Measurements from ENCODE around the gene HPS4. TPM values are rescaled to one million over a fixed set of nuclear protein-coding genes. Genes with fewer than 3 reads are reported as not detected.

HPS4 gene
- total and polyA plus RNA-seq, 4 donors = 5.4 to 26.2 (median 12.6) TPM

DNA sequence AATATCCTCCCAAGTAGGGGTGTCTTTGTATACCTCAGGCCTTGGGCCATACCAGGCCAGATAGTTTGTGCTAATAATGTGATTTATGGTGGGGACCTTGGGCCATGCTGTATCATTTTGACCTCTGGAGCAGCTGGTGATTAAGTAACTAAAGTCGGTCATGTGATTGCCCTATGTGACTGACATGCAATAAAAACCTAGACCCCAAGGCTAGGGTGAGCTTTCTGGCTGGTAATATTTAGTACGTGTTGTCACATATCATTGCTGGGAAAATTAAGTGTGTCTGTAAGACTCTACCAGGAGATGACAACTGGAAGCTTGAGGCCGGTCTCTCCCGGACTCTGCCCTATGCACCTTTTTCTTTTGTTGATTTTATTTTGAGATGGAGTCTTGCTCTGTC is 41.3 kb upstream of the HPS4 start:
- Histone ChIP-seq H3K27me3 (ENCODE audit: control insufficient read depth in 4 of 4, insufficient read depth in 4 of 4, low read length in 3 of 4) (no peaks in the 10 kb centered on the region), H3K9ac (ENCODE audit: low read depth in 1 of 2, low read length in 2 of 2) (peak overlapping the region; percentile 93 to 97), H3K4me3 (ENCODE audit: low read depth in 1 of 3, low read length in 3 of 3) (peak overlapping the region; percentile 66 to 76 (median 71)), H3K9me3 (ENCODE audit: control insufficient read depth in 4 of 4, low read length in 3 of 4) (no peaks in the 10 kb centered on the region), H3K36me3 (ENCODE audit: control insufficient read depth in 4 of 4, insufficient read depth in 3 of 4, low read depth in 1 of 4, low read length in 3 of 4) (no peaks in the 10 kb centered on the region), H3K4me1 (ENCODE audit: control insufficient read depth in 4 of 4, insufficient read depth in 4 of 4, low read length in 3 of 4) (peaks cover 2 to 24% (median 5%) of the 10 kb centered on the region in 4 donors), H3K27ac (ENCODE audit: low read depth in 1 of 2, low read length in 2 of 2) (peak overlapping the region; percentile 91 to 93)
- DNase-seq (ENCODE audit: low spot score) = no peak
- TF ChIP-seq, protein P1, sequence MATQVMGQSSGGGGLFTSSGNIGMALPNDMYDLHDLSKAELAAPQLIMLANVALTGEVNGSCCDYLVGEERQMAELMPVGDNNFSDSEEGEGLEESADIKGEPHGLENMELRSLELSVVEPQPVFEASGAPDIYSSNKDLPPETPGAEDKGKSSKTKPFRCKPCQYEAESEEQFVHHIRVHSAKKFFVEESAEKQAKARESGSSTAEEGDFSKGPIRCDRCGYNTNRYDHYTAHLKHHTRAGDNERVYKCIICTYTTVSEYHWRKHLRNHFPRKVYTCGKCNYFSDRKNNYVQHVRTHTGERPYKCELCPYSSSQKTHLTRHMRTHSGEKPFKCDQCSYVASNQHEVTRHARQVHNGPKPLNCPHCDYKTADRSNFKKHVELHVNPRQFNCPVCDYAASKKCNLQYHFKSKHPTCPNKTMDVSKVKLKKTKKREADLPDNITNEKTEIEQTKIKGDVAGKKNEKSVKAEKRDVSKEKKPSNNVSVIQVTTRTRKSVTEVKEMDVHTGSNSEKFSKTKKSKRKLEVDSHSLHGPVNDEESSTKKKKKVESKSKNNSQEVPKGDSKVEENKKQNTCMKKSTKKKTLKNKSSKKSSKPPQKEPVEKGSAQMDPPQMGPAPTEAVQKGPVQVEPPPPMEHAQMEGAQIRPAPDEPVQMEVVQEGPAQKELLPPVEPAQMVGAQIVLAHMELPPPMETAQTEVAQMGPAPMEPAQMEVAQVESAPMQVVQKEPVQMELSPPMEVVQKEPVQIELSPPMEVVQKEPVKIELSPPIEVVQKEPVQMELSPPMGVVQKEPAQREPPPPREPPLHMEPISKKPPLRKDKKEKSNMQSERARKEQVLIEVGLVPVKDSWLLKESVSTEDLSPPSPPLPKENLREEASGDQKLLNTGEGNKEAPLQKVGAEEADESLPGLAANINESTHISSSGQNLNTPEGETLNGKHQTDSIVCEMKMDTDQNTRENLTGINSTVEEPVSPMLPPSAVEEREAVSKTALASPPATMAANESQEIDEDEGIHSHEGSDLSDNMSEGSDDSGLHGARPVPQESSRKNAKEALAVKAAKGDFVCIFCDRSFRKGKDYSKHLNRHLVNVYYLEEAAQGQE (IDR thresholded peaks at IDR 0.05) = peak; percentile 91
- TF ChIP-seq, protein P2, sequence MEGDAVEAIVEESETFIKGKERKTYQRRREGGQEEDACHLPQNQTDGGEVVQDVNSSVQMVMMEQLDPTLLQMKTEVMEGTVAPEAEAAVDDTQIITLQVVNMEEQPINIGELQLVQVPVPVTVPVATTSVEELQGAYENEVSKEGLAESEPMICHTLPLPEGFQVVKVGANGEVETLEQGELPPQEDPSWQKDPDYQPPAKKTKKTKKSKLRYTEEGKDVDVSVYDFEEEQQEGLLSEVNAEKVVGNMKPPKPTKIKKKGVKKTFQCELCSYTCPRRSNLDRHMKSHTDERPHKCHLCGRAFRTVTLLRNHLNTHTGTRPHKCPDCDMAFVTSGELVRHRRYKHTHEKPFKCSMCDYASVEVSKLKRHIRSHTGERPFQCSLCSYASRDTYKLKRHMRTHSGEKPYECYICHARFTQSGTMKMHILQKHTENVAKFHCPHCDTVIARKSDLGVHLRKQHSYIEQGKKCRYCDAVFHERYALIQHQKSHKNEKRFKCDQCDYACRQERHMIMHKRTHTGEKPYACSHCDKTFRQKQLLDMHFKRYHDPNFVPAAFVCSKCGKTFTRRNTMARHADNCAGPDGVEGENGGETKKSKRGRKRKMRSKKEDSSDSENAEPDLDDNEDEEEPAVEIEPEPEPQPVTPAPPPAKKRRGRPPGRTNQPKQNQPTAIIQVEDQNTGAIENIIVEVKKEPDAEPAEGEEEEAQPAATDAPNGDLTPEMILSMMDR (IDR thresholded peaks at IDR 0.05; ENCODE audit: low read depth, low read length, missing input control) = no peak
- TF ChIP-seq FOXA1 (IDR thresholded peaks at IDR 0.05) = no peak
- TF ChIP-seq RAD21 (IDR thresholded peaks at IDR 0.05) = peak in 1 of 2 donors; percentile 43
- TF ChIP-seq, protein P3, sequence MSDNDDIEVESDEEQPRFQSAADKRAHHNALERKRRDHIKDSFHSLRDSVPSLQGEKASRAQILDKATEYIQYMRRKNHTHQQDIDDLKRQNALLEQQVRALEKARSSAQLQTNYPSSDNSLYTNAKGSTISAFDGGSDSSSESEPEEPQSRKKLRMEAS (IDR thresholded peaks at IDR 0.05) = peak; percentile 72
- peak; percentile 78 to 79 for TF ChIP-seq HNF4A (conservative IDR thresholded peaks at IDR 0.05)
- peak; percentile 80 for TF ChIP-seq YY1 (IDR thresholded peaks at IDR 0.05)
- TF ChIP-seq FOXA2 (IDR thresholded peaks at IDR 0.05) = peak; percentile 26
- peak; percentile 83 to 86 for TF ChIP-seq RXRA (IDR thresholded peaks at IDR 0.05)
- TF ChIP-seq TAF1 (conservative IDR thresholded peaks at IDR 0.05) = peak; percentile 93
- no peak for TF ChIP-seq EGR1 (IDR thresholded peaks at IDR 0.05; ENCODE audit: low read depth in 2 of 2)
- peak; percentile 75 for TF ChIP-seq SP1 (IDR thresholded peaks at IDR 0.05)
- no peak for TF ChIP-seq GABPA (IDR thresholded peaks at IDR 0.05 in 1 of 2, conservative IDR thresholded peaks at IDR 0.05 in 1 of 2)
- no peak for TF ChIP-seq JUND (IDR thresholded peaks at IDR 0.05)
- no peak for TF ChIP-seq NR2F2 (IDR thresholded peaks at IDR 0.05)
- peak; percentile 32 for TF ChIP-seq HNF4G (IDR thresholded peaks at IDR 0.05)
- TF ChIP-seq, protein P4, sequence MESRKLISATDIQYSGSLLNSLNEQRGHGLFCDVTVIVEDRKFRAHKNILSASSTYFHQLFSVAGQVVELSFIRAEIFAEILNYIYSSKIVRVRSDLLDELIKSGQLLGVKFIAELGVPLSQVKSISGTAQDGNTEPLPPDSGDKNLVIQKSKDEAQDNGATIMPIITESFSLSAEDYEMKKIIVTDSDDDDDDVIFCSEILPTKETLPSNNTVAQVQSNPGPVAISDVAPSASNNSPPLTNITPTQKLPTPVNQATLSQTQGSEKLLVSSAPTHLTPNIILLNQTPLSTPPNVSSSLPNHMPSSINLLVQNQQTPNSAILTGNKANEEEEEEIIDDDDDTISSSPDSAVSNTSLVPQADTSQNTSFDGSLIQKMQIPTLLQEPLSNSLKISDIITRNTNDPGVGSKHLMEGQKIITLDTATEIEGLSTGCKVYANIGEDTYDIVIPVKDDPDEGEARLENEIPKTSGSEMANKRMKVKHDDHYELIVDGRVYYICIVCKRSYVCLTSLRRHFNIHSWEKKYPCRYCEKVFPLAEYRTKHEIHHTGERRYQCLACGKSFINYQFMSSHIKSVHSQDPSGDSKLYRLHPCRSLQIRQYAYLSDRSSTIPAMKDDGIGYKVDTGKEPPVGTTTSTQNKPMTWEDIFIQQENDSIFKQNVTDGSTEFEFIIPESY (IDR thresholded peaks at IDR 0.05) = peak; percentile 65
- TF ChIP-seq, protein P5, sequence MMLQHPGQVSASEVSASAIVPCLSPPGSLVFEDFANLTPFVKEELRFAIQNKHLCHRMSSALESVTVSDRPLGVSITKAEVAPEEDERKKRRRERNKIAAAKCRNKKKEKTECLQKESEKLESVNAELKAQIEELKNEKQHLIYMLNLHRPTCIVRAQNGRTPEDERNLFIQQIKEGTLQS (IDR thresholded peaks at IDR 0.05) = no peak
- 36% methylated on average over 4 of the region's 4 CpGs for WGBS
